HCT116 (cell line): ENCODE data around the gene CORO7.

ENCODE experiments used
- SRF ChIP-seq: IDR thresholded peaks from 2 replicates; pipeline ENCODE4 v1.6.1; 2012; ENCODE audit warnings: low read depth
- TF ChIP-seq, protein P1 (sequence below), 3 experiments: fragments of 200-600 bp in 1 of 3; sonication (generic) in 1 of 3; IDR thresholded peaks in 2 of 3; conservative IDR thresholded peaks in 1 of 3; 2 replicates each; pipeline ENCODE4 v1.5.1; 2012 to 2017; ENCODE audit warnings: low read depth in 2 of 3, low read length in 2 of 3, antibody characterized with exemption in 1 of 3, borderline replicate concordance in 1 of 3, control low read depth in 1 of 3, mild to moderate bottlenecking in 1 of 3, mixed read lengths in 1 of 3, mixed run types in 1 of 3, moderate library complexity in 1 of 3; ENCODE audit not compliant: insufficient read depth in 1 of 3
- TF ChIP-seq, protein P2 (sequence below): IDR thresholded peaks from 2 replicates; pipeline ENCODE4 v1.6.1; 2012; ENCODE audit warnings: low read depth

DNA sequence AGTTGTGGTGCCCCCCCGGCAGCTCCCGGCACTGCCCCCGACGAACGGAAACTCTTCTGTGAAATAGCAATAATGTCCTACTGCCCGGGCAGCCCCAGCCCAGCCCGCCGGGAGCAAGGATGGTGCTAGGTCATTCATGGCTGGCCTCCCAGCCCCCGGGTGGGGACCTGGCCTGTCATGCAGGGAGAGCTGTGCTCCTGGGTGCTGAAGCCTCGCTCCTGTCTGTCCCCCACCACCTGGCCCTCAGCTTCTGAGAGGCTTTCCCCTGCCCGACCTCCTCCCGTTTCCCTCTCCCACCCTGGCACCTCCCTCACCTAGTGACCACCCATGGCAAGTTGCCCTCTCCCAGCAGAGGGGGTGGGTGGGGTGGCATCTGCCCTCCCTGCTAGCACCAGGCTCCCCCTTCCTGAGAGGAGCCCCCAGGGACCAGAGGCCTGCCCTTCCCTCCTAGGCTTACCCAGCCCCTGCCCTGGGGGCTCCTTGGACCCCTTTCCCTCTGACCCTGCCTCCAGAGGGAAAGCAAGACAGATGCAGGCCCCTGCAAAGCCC is 78.8 kb downstream of the CORO7 start:
- TF ChIP-seq, protein P1, sequence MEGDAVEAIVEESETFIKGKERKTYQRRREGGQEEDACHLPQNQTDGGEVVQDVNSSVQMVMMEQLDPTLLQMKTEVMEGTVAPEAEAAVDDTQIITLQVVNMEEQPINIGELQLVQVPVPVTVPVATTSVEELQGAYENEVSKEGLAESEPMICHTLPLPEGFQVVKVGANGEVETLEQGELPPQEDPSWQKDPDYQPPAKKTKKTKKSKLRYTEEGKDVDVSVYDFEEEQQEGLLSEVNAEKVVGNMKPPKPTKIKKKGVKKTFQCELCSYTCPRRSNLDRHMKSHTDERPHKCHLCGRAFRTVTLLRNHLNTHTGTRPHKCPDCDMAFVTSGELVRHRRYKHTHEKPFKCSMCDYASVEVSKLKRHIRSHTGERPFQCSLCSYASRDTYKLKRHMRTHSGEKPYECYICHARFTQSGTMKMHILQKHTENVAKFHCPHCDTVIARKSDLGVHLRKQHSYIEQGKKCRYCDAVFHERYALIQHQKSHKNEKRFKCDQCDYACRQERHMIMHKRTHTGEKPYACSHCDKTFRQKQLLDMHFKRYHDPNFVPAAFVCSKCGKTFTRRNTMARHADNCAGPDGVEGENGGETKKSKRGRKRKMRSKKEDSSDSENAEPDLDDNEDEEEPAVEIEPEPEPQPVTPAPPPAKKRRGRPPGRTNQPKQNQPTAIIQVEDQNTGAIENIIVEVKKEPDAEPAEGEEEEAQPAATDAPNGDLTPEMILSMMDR (IDR thresholded peaks at IDR 0.05 in 2 of 3, conservative IDR thresholded peaks at IDR 0.05 in 1 of 3; ENCODE audit: borderline replicate concordance in 1 of 3, insufficient read depth in 1 of 3, low read depth in 2 of 3, low read length in 2 of 3): no peak
- no peak for TF ChIP-seq SRF
- TF ChIP-seq, protein P2, sequence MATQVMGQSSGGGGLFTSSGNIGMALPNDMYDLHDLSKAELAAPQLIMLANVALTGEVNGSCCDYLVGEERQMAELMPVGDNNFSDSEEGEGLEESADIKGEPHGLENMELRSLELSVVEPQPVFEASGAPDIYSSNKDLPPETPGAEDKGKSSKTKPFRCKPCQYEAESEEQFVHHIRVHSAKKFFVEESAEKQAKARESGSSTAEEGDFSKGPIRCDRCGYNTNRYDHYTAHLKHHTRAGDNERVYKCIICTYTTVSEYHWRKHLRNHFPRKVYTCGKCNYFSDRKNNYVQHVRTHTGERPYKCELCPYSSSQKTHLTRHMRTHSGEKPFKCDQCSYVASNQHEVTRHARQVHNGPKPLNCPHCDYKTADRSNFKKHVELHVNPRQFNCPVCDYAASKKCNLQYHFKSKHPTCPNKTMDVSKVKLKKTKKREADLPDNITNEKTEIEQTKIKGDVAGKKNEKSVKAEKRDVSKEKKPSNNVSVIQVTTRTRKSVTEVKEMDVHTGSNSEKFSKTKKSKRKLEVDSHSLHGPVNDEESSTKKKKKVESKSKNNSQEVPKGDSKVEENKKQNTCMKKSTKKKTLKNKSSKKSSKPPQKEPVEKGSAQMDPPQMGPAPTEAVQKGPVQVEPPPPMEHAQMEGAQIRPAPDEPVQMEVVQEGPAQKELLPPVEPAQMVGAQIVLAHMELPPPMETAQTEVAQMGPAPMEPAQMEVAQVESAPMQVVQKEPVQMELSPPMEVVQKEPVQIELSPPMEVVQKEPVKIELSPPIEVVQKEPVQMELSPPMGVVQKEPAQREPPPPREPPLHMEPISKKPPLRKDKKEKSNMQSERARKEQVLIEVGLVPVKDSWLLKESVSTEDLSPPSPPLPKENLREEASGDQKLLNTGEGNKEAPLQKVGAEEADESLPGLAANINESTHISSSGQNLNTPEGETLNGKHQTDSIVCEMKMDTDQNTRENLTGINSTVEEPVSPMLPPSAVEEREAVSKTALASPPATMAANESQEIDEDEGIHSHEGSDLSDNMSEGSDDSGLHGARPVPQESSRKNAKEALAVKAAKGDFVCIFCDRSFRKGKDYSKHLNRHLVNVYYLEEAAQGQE: no peak
